Ovary (tissue), 9 donors: ENCODE data around the gene RGS19. TPM values are rescaled to one million over a fixed set of nuclear protein-coding genes. Genes with fewer than 3 reads are reported as not detected.

ENCODE experiments used
- DNase-seq, 5 donors: peaks; one replicate each; pipeline ENCODE4 v3.0.0-alpha.2; 2019 to 2020
- H3K27ac ChIP-seq, 2 donors: fragments of 200-600 bp; one replicate each; pipeline versions ENCODE4 v1.5.1 to v1.8.0; 2019 to 2022
- H3K27me3 ChIP-seq: fragments of 200-600 bp; one replicate; pipeline ENCODE4 v1.8.0; 2022
- H3K36me3 ChIP-seq: fragments of 200-600 bp; sonication (generic); one replicate; pipeline ENCODE4 v1.5.1; 2019
- H3K4me1 ChIP-seq: one replicate; pipeline ENCODE4 v1.8.1; 2013; ENCODE audit warnings: mild to moderate bottlenecking, moderate library complexity; ENCODE audit not compliant: insufficient read depth
- H3K4me3 ChIP-seq: fragments of 200-600 bp; sonication (generic); one replicate; pipeline ENCODE4 v1.5.1; 2017
- H3K9me3 ChIP-seq, 2 donors: fragments of 200-600 bp in 1 of 2; sonication (generic) in 1 of 2; one replicate each; pipeline versions ENCODE4 v1.5.1 to v1.8.1; 2013 to 2019; ENCODE audit warnings: mild to moderate bottlenecking in 1 of 2, moderate library complexity in 1 of 2
- EP300 ChIP-seq: sonication (generic); formaldehyde crosslinking; IDR thresholded peaks from one replicate; pipeline ENCODE4 v1.6.1; 2017; ENCODE audit warnings: antibody characterized with exemption
- POLR2A ChIP-seq: fragments of 450-650 bp; IDR thresholded peaks from one replicate; pipeline ENCODE4 v1.6.1; 2017; ENCODE audit warnings: antibody characterized with exemption, mild to moderate bottlenecking, moderate library complexity
- WGBS, 3 donors: extraction: QIAGEN DNeasy Blood & Tissue Kit in 1 of 3; methylation state at CpG; one replicate each; pipeline versions ENCODE4 v1.1.5 to v1.1.7; 2013 to 2017; 5-methylcytosine and 5-hydroxymethylcytosine counted together
- intact Hi-C, 4 donors: fragments of 100-400 bp; cut with DNase I; formaldehyde crosslinking; loops; one replicate each; pipeline versions ENCODE4 v1.11.0 to v1.15.1; 2022 to 2023
- polyA plus RNA-seq, 2 donors: library from polyadenylated mRNA; stranded (reverse); fragments of 200-250 nt in 1 of 2; fragments of 350-450 nt in 1 of 2; fragmentation: Illumina TruSeq in 1 of 2; extraction: RNeasy Lipid Tissue Mini Kit (QIAGEN cat#74804) in 1 of 2; gene quantifications; one replicate each; pipeline ENCODE4 v1.2.3, GENCODE V29; 2013 to 2014
- total RNA-seq, 7 donors: library from RNA; depleted of rRNA in 2 of 7; stranded (reverse); fragments of >200 nt in 2 of 7; fragmentation: NEBNext Ultra II Directional in 3 of 7; extraction: Animal tissue kit (Norgen Biotek cat#: 25700) in 3 of 7; gene quantifications; one replicate each; pipeline versions ENCODE4 v1.1.0 to v1.2.4, GENCODE V29; 2016 to 2023
- TF ChIP-seq, protein P1 (sequence below), 3 donors: fragments of 450-650 bp in 2 of 3; fragments of 200-600 bp in 1 of 3; IDR thresholded peaks; one replicate each; pipeline versions ENCODE4 v1.5.1 to v1.8.0; 2016 to 2022; ENCODE audit warnings: antibody characterized with exemption in 3 of 3, mild to moderate bottlenecking in 1 of 3
- donor health status: DM: no; HTN: no; CAD: no; lungs with moderate emphysema.
- donor health status: DM: no; HTN: no; CAD: no.
- donor health status: Bipolar disorder and iron deficiency.
- donor health status: DM: yes; HTN: yes; CAD: no.
- donor health status: DM: no; HTN: no; CAD: no.
- donor health status: DM: yes; HTN: yes; CAD: no.

The RGS19 gene
- total and polyA plus RNA-seq, 9 donors = 2.1 to 7.6 (median 4.5) TPM

DNA sequence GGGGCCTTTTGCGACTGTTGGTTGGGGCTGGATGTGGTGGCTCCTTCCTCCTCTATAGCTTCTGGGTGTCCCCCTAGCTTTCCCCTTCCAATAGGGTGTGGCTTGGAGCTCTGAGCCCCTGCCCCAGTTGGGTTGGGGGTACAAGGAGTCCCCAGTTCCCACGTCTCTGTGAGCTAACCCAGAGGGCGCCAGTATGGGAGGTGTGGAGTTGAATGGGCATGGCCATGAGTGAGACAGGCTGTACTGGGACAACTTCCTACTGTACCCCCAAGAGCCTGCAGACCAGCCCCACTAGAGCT, 42.2 kb downstream of the RGS19 start:
- no peaks in the 10 kb centered on the region for H3K36me3 ChIP-seq
- intact Hi-C loops = loop anchor here in 1 of 4 donors (10.0 kb wide), 1 partner anchor 78 kb away; no protein-coding TSS in a partner anchor
- no peaks in the 10 kb centered on the region for H3K9me3 ChIP-seq
- H3K4me3 ChIP-seq = no peak overlapping the region
- H3K27ac ChIP-seq = no peak overlapping the region
- peaks cover 5% of the 10 kb centered on the region for H3K4me1 ChIP-seq
- H3K27me3 ChIP-seq = peaks cover 2% of the 10 kb centered on the region
- 65 to 79% (median 65%) methylated on average over 3 of the region's 3 CpGs for WGBS, 3 donors
- no peak for DNase-seq
- TF ChIP-seq EP300 (no peak), POLR2A (no peak)
- TF ChIP-seq, protein P1, sequence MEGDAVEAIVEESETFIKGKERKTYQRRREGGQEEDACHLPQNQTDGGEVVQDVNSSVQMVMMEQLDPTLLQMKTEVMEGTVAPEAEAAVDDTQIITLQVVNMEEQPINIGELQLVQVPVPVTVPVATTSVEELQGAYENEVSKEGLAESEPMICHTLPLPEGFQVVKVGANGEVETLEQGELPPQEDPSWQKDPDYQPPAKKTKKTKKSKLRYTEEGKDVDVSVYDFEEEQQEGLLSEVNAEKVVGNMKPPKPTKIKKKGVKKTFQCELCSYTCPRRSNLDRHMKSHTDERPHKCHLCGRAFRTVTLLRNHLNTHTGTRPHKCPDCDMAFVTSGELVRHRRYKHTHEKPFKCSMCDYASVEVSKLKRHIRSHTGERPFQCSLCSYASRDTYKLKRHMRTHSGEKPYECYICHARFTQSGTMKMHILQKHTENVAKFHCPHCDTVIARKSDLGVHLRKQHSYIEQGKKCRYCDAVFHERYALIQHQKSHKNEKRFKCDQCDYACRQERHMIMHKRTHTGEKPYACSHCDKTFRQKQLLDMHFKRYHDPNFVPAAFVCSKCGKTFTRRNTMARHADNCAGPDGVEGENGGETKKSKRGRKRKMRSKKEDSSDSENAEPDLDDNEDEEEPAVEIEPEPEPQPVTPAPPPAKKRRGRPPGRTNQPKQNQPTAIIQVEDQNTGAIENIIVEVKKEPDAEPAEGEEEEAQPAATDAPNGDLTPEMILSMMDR (IDR thresholded peaks at IDR 0.05) = no peak

- intact Hi-C loops = loop anchor here in 1 of 4 donors (10.0 kb wide), 1 partner anchor 78 kb away; no protein-coding TSS in a partner anchor
- WGBS, 3 donors = 56 to 61% (median 57%) methylated on average over 16 to 17 of the region's 17 CpGs
- no peaks in the 10 kb centered on the region for H3K9me3 ChIP-seq
- H3K36me3 ChIP-seq = no peaks in the 10 kb centered on the region
- TF ChIP-seq, protein P1 (IDR thresholded peaks at IDR 0.05) = no peak
- TF ChIP-seq EP300 = no peak
- no peak for TF ChIP-seq POLR2A
- peaks cover 2% of the 10 kb centered on the region for H3K27me3 ChIP-seq
- peaks cover 5% of the 10 kb centered on the region for H3K4me1 ChIP-seq
- H3K4me3 ChIP-seq = no peak overlapping the region
- no peak for DNase-seq
- no peak overlapping the region for H3K27ac ChIP-seq
These were observed 42.7 kb downstream of the RGS19 start for GRCh38 chr20:64036346-64037198.

DNA sequence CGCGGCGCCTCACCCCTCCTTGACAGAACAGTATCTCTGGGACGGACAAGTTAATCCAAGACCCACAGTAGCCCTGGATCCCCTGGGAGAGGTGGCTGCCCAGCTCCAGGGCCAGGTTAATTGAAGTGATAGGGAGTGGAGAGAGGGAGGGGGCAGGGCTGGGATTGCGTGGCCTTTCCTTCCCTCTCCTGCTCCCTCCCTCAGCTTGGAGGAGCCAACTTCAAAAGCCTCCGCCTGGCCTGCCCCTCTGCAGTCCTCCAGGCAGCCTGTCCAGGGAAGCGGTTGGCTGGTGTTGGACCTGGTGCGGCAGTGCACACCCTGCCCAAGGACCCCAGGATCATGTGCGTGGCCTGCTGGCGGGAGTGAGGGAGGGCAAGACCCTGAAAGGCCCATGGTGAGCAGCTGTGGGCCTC, 43.4 kb downstream of the RGS19 start, which contains the start of gene C20orf204:
C20orf204 (plus strand) TSS at position 250 of the 413 bp plus-strand sequence; CDS start at position 392, 142 bp downstream.
- Histone ChIP-seq H3K9me3 (no peaks in the 10 kb centered on the region), H3K27me3 (peaks cover 2% of the 10 kb centered on the region), H3K27ac (no peak within 1 kb of the TSS), H3K4me1 (peaks cover 5% of the 10 kb centered on the region), H3K4me3 (no peak within 1 kb of the TSS), H3K36me3 (no peaks in the 10 kb centered on the region)
- WGBS, 3 donors = 62 to 73% (median 66%) methylated on average over 10 of the region's 10 CpGs
- no peak for DNase-seq
- intact Hi-C loops = loop anchor here in 1 of 4 donors (10.0 kb wide), 1 partner anchor 79 kb away; no protein-coding TSS in a partner anchor
- TF ChIP-seq EP300 (no peak), POLR2A (no peak)
- TF ChIP-seq, protein P1 (IDR thresholded peaks at IDR 0.05) = no peak

DNA sequence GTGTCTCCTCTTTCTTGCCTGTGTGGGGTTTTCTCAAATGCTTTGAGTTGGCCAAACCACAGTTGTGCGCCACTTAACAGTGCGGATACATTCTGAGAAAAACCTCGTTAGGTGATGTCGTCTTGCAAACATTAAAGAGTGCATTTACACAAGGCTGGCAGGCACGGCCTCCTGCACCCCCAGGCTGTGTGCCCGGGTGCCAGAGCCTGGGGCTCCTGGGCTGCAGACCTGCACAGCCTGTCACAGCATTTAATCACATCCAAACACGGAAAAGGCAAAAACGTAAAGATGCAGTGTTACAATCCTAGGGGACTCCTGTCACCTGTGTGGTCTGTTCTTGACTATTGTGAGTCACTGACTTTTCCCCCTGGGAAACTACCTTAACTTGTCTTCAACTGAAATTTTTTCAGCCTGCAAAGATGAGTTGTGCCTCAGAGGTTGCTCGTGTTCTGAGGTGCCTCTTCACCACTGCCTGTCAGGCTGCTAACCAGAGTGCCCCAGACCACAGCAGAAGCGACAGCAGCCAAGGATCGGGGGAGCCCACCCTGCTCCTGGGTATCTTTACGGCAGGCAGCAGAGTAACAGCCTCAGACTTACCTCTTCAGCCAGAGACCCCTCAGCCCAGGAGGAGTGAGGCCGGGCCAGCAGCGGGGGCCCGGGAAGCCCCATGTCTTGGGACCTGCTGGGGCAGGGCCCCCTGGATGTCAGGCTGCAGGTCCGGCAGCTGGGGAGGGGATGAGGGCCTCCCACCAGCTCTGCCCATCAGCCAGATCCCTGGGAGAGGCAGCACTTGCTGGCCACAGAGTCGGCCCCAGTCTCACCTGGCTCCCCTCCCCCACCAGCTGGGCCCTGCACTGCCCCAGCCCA, 44.0 kb downstream of the RGS19 start:
- DNase-seq = no peak
- Histone ChIP-seq H3K9me3 (no peaks in the 10 kb centered on the region), H3K4me1 (peaks cover 5% of the 10 kb centered on the region), H3K27ac (no peak overlapping the region), H3K36me3 (no peaks in the 10 kb centered on the region), H3K27me3 (no peaks in the 10 kb centered on the region), H3K4me3 (no peak overlapping the region)
- intact Hi-C loops = loop anchor here in 1 of 4 donors (10.0 kb wide), 1 partner anchor 80 kb away; no protein-coding TSS in a partner anchor
- 81 to 86% (median 84%) methylated on average over 17 of the region's 17 CpGs for WGBS, 3 donors
- no peak for TF ChIP-seq POLR2A
- no peak for TF ChIP-seq EP300
- TF ChIP-seq, protein P1 (IDR thresholded peaks at IDR 0.05) = no peak
